Lung (tissue), 12 donors: ENCODE results near the gene ASCC1. TPM values are rescaled to one million over a fixed set of nuclear protein-coding genes. Genes with fewer than 3 reads are reported as not detected.

Experiments used
- ATAC-seq: fragments of 200-7000 bp; cut with Tn5 transposase; one replicate; pipeline ENCODE4 v1.9.1; 2020; ENCODE audit warnings: moderate number of reproducible peaks; ENCODE audit not compliant: insufficient read depth, low FRiP score
- DNase-seq, 3 donors: peaks; one replicate each; pipeline ENCODE4 v3.0.0-alpha.2; 2013 to 2017
- H3K27ac ChIP-seq, 2 donors: one replicate each; pipeline ENCODE4 v1.5.1; 2013; ENCODE audit warnings: mild to moderate bottlenecking in 2 of 2, moderate library complexity in 2 of 2, control low read depth in 1 of 2, inconsistent platforms in 1 of 2, low read depth in 1 of 2, low read length in 1 of 2
- H3K27me3 ChIP-seq, 3 donors: one replicate each; pipeline ENCODE4 v1.5.1; 2013; ENCODE audit warnings: low read length in 2 of 3; ENCODE audit not compliant: control insufficient read depth in 3 of 3, insufficient read depth in 3 of 3
- H3K36me3 ChIP-seq, 4 donors: one replicate each; pipeline ENCODE4 v1.5.1; 2013; ENCODE audit warnings: low read length in 4 of 4, mild to moderate bottlenecking in 1 of 4, moderate library complexity in 1 of 4; ENCODE audit not compliant: control insufficient read depth in 4 of 4, insufficient read depth in 4 of 4
- H3K4me1 ChIP-seq, 5 donors: one replicate each; pipeline ENCODE4 v1.5.1; 2013; ENCODE audit warnings: low read length in 5 of 5, mild to moderate bottlenecking in 2 of 5, moderate library complexity in 1 of 5; ENCODE audit not compliant: control insufficient read depth in 5 of 5, insufficient read depth in 5 of 5
- H3K4me3 ChIP-seq: one replicate; pipeline ENCODE4 v1.5.1; 2013; ENCODE audit warnings: mild to moderate bottlenecking, control low read depth, moderate library complexity
- H3K9ac ChIP-seq, 2 donors: one replicate each; pipeline ENCODE4 v1.5.1; 2013; ENCODE audit warnings: low read length in 2 of 2, control low read depth in 1 of 2; ENCODE audit not compliant: insufficient read depth in 1 of 2
- H3K9me3 ChIP-seq, 4 donors: one replicate each; pipeline ENCODE4 v1.5.1; 2013; ENCODE audit warnings: low read length in 3 of 4, mild to moderate bottlenecking in 1 of 4, moderate library complexity in 1 of 4; ENCODE audit not compliant: control insufficient read depth in 4 of 4, insufficient read depth in 3 of 4
- WGBS, 2 donors: extraction: QIAGEN DNeasy Blood & Tissue Kit; methylation state at CpG; one replicate each; pipeline ENCODE4 v1.1.7; 2013; 5-methylcytosine and 5-hydroxymethylcytosine counted together
- polyA plus RNA-seq, 2 donors: library from polyadenylated mRNA; stranded (reverse); fragments of 200-250 nt; gene quantifications; one replicate each; pipeline ENCODE4 v1.2.1, GENCODE V29; 2013
- total RNA-seq, 2 donors: library from RNA; depleted of rRNA in 1 of 2; stranded (reverse); fragments of >200 nt in 1 of 2; gene quantifications; one replicate each; pipeline ENCODE4 v1.2.1, GENCODE V29; 2014 to 2021
- TF ChIP-seq, protein P1 (sequence below): IDR thresholded peaks from 2 replicates; pipeline ENCODE4 v1.5.1; 2012; ENCODE audit warnings: mild to moderate bottlenecking; ENCODE audit errors: control extremely low read depth, extremely low read depth
- donor health status: control.
- donor health status: control.
- donor health status: Bipolar disorder and iron deficiency.
- donor health status: healthy.
- donor health status: DM: yes; HTN: yes; CAD: no.

The ASCC1 gene
- total and polyA plus RNA-seq, 4 donors, result 9.0 to 29.9 (median 24.2) TPM

DNA sequence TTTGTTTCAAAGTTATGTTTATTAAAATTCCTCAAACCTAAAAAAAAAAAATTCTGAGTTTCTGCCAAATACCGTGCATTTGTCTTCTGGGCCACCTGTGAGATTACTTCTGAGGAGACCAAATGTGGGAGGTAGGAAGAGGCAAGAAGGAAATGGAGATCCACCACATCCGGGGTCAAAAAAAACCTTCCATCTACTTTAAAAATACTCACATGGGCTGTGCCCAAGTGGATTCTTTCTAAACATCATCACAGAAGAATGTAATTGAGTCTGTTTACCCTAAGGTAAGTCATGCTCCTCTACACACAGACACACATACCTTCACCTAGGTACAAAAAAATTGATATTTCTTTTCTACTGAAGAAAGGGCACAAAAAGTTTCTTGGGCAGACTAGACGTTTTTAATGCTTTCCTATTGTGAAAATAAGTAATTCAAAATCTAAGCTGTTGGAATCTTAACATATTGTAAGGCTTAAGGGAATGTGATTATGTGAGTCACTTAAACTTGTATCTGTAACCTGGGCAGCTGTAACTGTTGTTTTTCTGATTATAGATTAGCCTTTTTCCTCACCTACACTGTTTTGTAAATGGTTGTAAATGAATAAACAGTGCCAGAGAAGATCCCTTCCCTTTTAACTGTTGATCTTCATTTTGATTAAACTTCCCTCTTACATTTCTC, 108.6 kb downstream of the ASCC1 start:
- Histone ChIP-seq H3K27ac (no peak overlapping the region), H3K4me1 (peaks cover 0 to 11% (median 0%) of the 10 kb centered on the region in 5 donors), H3K36me3 (peaks cover 0 to 3% (median 0%) of the 10 kb centered on the region in 4 donors), H3K4me3 (no peak overlapping the region), H3K27me3 (no peaks in the 10 kb centered on the region), H3K9me3 (no peaks in the 10 kb centered on the region), H3K9ac (no peak overlapping the region)
- WGBS, 2 donors, result 51 to 54% methylated on average over 3 of the region's 3 CpGs
- TF ChIP-seq, protein P1, sequence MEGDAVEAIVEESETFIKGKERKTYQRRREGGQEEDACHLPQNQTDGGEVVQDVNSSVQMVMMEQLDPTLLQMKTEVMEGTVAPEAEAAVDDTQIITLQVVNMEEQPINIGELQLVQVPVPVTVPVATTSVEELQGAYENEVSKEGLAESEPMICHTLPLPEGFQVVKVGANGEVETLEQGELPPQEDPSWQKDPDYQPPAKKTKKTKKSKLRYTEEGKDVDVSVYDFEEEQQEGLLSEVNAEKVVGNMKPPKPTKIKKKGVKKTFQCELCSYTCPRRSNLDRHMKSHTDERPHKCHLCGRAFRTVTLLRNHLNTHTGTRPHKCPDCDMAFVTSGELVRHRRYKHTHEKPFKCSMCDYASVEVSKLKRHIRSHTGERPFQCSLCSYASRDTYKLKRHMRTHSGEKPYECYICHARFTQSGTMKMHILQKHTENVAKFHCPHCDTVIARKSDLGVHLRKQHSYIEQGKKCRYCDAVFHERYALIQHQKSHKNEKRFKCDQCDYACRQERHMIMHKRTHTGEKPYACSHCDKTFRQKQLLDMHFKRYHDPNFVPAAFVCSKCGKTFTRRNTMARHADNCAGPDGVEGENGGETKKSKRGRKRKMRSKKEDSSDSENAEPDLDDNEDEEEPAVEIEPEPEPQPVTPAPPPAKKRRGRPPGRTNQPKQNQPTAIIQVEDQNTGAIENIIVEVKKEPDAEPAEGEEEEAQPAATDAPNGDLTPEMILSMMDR, result no peak
- ATAC-seq (peak; percentile 41), DNase-seq (no peak)

DNA sequence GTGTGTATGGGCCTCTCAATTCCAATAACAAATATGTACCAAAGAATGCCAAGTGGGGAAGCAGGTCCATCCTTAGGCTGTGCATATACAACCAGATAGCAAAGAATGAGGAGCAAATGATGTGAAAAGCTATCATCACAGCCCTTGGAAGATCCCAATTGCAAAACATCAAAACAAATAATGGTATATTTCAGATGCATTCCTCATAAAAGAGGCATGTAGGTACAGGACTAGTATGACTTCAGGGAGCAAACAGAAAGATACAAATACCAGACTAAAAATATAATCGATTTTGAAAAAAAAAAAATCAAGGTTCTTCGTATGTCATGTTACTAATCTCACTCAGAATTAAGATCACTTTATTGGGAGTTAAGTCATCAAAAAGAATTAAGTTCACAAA, 109.2 kb downstream of the ASCC1 start:
- peak overlapping the region in 1 of 2 donors; percentile 17 for H3K27ac ChIP-seq
- no peak for ATAC-seq
- TF ChIP-seq, protein P1, result no peak
- no peak overlapping the region for H3K4me3 ChIP-seq
- WGBS, 2 donors, result 89 to 94% methylated on average over 2 of the region's 2 CpGs
- peaks cover 0 to 3% (median 0%) of the 10 kb centered on the region in 4 donors for H3K36me3 ChIP-seq
- peaks cover 0 to 11% (median 0%) of the 10 kb centered on the region in 5 donors for H3K4me1 ChIP-seq
- H3K9me3 ChIP-seq, result no peaks in the 10 kb centered on the region
- no peak overlapping the region for H3K9ac ChIP-seq
- DNase-seq, result no peak
- H3K27me3 ChIP-seq, result no peaks in the 10 kb centered on the region

DNA sequence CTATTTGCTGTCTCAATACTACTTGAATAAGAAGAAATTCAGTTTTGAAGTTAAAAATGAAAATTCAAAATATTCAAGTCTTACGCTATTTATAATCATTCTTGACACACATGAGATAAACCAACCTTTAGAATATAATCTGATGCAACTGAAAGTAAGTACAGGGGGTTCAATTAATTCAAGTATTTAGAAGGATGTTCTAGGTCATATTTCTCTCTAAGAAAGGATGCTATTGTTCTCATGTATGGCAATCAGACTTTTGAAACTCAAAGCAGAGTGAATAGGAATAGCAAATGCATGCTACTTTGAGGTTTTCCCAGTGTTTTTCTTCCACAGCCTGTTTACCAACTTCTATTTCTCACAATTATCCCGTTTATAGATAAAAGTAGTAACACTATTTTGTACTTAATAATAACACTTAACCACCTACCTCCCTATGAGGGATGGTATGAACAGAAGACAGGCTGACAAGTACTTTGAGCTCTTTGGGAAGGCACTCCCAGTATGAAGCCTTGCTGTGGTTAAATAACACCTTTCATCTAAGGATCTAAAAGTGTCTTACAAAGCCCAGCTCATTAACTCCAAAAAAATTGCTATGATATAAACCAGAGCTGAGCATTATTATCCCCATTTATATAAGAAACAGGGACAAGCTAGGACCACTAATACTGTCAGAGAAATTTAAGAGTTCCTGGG, 109.8 kb downstream of the ASCC1 start:
- peak overlapping the region in 1 of 2 donors; percentile 59 for H3K27ac ChIP-seq
- no peak overlapping the region for H3K9ac ChIP-seq
- no peaks in the 10 kb centered on the region for H3K9me3 ChIP-seq
- ATAC-seq (no peak), DNase-seq (no peak)
- WGBS, 2 donors, result 83 to 90% methylated on average over 2 of the region's 2 CpGs
- TF ChIP-seq, protein P1, result no peak
- peaks cover 0 to 6% (median 3%) of the 10 kb centered on the region in 4 donors for H3K36me3 ChIP-seq
- no peaks in the 10 kb centered on the region for H3K27me3 ChIP-seq
- H3K4me3 ChIP-seq, result no peak overlapping the region
- H3K4me1 ChIP-seq, result peaks cover 0 to 9% (median 0%) of the 10 kb centered on the region in 5 donors
